GM18520 (cell line): ENCODE data around the gene RXFP4.
A peak's percentile ranks its signal among the peaks of the same experiment; 100 is the strongest.
"Not testable (repeated sequence)": the region's sequence is repeated elsewhere in the genome, so short reads cannot be mapped to it uniquely, and the experiment has no call there.

Source experiments
- ATAC-seq: cut with Tn5 transposase; IDR thresholded peaks from one replicate; pipeline ENCODE4 v1.9.1; 2021; ENCODE audit not compliant: unreplicated experiment

The RXFP4 gene

GRCh38 chr1:155929057-155929456, 12.4 kb upstream of the RXFP4 start:
- ATAC-seq, result no peak

- not testable (repeated sequence) for ATAC-seq
Observed at GRCh38 chr1:155930725-155931124, 10.7 kb upstream of the RXFP4 start.

DNA sequence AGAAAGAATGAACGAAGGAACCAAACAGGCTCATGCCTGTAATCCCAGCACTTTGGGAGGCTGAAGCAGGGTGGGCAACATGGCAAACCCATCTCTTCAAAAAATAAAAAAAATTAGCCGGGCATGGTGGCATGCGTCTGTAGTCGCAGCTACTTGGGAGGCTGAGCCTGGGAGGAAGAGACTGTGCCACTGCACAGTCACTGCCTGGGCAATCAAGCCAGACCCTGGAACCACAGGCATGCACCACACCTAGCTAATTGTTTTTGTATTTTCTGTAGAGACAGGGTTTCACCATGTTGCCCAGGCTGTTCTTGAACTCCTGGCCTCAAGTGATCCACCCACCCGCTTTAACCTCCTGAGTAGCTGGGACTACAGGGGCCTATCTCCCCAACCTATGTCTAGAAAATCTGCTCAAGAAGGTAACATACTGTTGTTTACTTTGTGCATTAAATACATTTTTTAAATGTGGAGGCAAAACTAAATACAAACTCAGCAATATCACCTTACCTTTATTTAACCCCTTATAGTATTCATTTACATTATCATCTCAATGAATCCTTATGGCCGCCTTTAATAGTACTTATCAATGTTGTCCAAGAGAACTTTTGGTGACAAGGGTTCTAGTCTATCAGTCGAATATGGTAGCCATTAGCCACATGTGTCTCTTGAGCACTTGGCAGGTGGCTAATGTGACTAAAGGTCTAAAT, 10.0 kb upstream of the RXFP4 start:
- no peak for ATAC-seq

DNA sequence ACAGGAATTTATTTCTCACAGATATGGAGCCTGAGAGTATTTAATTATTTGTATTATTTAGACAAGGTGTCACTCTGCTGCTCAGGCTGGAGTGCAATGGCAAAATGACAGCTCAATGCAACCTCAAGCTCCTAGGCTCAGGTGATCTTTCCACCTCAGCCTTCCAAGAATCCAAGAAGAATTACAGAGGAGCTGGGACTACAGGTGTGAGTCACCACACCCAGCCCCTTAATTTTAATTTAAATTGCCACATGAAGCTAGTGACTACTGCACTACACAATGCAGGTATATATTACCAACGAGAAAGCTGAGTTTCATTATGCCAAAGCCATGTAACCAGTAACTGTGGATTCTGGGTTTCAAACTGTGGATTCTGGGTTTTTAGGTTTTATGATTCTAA, 9.4 kb upstream of the RXFP4 start:
- no peak for ATAC-seq

DNA sequence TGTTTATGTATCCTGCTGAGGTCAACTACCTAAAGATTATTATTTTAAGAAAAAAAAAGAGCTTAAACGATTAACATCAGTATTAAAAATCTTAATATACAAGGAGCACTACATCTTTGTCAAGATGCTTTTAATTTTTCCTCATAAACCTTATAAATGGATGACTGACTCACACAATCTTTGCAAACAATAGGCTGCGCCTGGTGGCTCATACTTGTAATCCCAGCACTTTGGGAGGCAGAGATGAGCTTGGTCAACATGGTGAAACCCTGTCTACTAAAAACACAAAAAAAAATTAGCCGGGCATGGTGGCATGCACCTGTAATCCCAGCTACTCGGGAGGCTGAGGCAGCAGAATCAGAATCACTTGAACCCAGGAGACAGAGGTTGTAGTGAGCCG, 9.0 kb upstream of the RXFP4 start:
- no peak for ATAC-seq

DNA sequence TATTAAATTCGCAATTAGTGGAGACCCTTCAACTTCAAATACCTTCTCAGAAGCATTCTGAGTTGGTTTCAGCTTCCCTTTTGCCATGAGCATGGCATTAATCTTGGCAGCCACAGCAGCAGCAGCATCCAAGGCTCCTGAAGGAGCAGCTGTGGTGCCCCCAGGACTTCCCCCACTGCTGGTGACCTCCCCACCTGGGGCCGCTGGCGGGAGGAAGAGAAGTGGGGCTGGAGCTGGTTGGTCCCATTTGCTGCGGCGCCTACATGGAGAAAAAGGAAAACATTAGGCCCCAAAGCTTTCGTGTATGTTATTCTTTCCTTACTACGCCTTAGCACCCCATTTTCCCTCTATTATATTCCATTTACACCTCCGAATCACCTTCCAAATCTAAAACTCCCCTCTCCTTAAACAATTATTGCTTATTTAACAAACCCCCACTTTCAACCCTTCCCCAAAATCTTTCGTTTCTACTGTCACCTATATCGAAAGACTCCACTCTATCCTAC, 7.8 kb upstream of the RXFP4 start:
- no peak for ATAC-seq

DNA sequence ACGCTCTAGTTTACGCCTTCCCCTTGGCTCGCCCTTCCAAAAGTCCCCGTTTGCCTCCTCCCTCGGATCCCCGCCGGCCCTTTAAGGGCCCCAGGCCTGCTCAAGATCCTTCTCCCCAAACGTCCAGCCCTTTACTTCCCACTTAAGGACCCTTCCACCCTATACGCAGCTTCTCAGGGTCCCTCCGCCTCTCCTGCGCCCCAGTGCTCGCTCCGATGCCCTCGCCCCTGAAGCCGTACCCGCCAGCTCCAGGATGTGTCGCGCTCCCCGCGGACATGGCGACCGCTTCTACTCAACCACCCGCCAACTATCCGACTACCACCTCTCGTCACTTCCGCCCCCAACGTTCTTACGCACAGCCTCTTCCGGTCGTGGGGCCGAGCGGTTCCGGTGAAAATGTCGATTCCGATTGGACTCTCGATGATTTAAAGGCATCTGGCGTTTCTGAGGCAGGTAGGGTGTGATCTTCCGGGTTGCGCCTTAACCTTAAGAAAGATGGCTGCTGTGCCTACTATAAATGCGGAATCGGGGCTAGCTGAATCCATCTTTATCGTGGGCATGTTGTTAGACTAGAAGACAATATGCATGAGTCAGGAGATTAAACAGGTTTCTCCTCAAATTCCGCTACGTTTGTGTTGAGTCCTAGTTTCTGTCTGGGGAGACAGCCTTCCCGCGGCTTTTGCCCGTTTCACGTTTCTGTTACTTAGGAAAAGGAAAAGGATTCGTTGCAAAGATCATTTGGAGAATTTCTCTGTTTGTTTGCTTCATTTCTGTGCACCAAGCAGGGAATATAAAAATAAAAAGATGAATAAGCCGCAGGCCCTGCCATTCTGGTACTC, 7.1 kb upstream of the RXFP4 start, which contains the start of gene KHDC4:
TSS of gene KHDC4 (minus strand) at position 317 of the 839 bp plus-strand sequence. CDS start at position 277, 40 bp downstream.
- ATAC-seq, result peak; percentile 92

DNA sequence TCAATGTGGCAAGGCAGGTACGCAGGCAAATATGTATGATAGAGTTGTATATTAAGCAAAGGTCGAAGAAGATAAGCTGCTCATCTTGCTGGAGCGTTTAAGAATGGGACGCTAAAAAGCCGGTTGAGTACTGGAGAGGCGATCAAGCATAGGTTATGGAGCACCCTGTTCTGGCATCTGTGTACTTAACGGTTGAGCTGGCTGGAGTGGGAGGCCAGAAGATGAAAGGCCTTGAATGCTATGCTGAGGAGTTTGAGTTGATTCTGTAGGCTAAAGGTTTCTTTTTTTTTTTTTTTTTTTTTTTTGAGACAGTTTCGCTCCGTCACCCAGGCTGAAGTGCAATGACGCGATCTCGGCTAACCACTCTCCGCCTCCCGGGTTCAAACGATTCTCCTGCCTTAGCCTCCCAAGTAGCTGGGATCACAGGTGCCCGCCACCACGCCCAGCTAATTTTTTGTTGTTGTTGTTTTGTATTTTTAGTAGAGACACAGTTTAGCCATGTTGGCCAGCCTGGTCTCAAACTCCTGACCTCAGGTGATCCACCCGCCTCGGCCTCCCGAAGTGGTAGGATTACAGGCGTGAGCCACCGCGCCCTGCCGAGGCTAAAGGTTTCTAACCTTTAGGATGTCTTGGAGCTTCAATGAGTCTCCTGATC, 6.4 kb upstream of the RXFP4 start:
- ATAC-seq, result no peak

- no peak for ATAC-seq
Observed at GRCh38 chr1:155938220-155938627, 3.2 kb upstream of the RXFP4 start.

DNA sequence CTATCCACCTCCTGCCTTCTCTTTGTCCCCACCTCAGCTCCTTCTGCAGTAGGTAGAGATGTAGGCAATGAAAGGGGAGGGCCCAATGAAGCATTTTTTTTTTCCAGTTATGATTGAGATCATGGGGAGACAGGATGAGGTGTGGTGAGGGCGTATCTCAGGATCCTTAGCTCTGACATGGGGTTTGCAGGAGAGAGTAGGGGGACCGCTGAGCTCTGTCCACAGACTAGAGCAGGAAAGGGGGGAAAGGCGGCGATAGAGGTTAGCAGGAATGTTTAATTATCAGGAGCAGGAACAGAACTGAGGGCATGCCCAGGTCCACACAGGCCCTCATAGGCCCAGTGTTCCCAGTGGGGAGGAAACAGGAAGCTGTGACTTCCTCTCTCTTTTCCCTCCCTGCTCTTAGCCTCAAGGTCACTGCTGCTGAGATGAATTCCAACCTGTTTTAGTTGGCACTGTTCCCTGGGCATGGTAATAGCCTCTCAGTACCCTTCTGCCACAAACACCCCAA, 901 bp upstream of the RXFP4 start:
- ATAC-seq, result no peak

DNA sequence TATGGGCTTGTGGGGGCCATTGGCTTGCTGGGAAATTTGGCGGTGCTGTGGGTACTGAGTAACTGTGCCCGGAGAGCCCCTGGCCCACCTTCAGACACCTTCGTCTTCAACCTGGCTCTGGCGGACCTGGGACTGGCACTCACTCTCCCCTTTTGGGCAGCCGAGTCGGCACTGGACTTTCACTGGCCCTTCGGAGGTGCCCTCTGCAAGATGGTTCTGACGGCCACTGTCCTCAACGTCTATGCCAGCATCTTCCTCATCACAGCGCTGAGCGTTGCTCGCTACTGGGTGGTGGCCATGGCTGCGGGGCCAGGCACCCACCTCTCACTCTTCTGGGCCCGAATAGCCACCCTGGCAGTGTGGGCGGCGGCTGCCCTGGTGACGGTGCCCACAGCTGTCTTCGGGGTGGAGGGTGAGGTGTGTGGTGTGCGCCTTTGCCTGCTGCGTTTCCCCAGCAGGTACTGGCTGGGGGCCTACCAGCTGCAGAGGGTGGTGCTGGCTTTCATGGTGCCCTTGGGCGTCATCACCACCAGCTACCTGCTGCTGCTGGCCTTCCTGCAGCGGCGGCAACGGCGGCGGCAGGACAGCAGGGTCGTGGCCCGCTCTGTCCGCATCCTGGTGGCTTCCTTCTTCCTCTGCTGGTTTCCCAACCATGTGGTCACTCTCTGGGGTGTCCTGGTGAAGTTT, 550 bp downstream of the RXFP4 start:
- no peak for ATAC-seq

DNA sequence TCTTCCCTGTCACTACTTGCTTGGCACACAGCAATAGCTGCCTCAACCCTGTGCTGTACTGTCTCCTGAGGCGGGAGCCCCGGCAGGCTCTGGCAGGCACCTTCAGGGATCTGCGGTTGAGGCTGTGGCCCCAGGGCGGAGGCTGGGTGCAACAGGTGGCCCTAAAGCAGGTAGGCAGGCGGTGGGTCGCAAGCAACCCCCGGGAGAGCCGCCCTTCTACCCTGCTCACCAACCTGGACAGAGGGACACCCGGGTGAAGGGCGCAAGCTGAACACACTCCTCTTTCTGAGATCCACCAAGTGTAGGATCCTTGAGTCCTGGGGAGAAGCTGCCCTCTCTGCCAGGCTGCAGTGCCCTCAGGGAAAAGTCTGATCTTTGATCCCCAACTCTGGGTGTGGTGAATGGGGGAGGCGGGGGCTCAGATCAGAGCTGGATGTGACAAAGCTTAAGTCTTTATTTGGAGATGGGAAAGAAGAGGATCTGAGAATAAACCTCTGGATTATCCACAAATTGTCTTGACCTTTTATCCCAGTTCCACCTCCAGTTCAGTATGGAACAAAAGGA, 1.2 kb downstream of the RXFP4 start:
- ATAC-seq, result no peak

GRCh38 chr1:155944444-155944799, 3.0 kb downstream of the RXFP4 start:
- no peak for ATAC-seq

GRCh38 chr1:155946633-155947219, 5.3 kb downstream of the RXFP4 start:
- ATAC-seq, result peak; percentile 12

GRCh38 chr1:155947292-155947691, 5.9 kb downstream of the RXFP4 start:
- ATAC-seq, result no peak

DNA sequence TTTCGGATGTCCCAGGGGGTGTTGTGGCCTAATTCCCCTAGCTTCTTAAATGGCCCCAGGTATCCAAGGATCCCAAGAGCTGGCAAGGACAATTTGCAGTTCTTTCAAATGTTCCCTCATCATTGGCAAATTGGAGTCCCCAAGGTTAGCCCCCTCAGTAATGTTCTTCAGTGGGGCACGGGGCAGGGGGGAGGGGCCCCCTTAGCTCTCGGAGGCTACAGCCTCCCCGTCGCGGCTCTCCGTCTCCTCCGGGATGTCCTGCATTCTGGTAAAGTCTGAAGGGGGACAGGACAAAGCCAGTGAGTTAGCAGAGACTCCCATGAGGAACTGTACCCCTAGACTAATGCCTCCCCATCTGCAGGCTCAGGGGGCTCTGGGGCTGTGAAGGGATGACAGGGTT, 6.3 kb downstream of the RXFP4 start:
- ATAC-seq, result no peak

DNA sequence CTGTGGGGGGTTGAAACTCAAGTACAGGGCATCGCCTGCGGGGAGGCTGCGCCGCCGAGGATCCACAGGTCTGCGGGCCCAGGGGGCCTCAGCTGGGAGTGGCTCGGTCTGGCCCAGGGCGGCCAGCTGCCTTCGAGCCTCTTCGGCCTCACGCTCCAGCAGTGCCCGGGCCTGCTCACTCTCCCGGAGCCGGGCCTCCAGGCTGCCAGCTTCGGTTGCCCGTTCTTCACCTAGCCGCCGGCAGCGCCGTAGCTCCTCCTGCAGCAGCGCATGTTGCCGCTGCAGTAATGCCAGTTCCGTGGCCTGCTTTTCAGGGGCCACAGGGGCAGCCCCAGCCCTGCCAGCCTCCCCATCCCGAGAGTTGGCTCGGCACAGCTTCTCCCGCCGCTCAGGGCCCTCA, 9.4 kb downstream of the RXFP4 start:
- ATAC-seq, result no peak

DNA sequence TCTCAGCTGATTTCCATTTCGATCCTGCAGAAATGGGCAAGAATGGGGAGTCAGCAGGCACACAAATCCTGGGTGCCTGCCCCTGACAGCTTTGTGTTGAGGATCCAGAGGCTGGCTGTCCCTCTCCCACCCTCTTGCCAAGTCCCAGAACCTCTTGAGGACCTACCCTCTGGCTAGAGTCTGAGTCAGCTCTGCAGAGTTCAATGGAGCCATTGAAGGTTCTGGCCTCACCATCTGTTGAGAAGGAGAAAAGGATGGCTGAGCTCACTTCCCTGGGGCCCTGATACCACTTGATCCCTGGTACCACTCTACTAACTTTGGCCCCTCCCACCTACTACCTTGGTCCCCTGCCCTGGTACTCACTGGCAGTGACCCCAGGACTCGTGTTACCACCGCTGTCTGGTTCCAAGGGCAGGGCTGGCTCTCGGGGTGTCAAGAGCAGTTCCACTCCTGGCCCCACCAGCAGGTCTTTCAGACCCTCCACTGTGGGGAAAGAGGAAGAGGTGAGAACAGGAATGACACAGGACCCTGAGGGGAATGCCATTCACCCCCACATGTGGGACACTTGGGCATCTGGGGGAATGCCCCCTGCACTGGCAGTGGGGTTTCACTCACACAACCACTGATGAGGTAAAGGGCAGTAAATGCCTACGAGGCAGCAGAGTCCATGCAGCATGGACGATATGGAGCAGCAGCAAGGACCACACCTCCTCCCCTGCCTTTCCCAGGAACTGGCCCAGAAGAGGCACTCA, 10.5 kb downstream of the RXFP4 start:
- ATAC-seq, result no peak

DNA sequence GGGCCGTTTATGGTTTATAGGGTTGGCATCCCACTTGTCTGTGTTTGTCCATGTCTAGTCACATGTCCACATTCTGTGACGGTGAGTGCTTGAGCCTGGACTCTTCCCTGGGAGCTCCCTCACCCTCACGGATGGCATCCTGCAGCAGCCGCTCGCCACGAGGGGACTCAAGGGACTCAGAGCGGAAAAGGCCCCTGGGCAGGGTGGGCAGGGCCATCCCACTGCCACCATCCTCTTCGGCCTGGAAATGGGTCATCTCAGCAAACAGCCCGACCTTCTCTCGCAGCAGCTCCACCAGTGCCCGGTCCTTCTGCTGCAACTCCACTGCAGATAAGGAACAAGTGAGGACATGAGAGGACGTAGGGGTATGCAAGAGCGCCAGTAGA, 11.1 kb downstream of the RXFP4 start:
- no peak for ATAC-seq

- no peak for ATAC-seq
Observed at GRCh38 chr1:155954645-155955044, 13.2 kb downstream of the RXFP4 start.
